OCI-LY1 (cell line): ENCODE data around the gene PDYN.

Experiments used
- H2AFZ ChIP-seq: fragments of 200-600 bp; sonication (generic), shearing (Covaris generic); 2 replicates; pipeline ENCODE4 v1.6.0; 2014; ENCODE audit warnings: antibody characterized with exemption, mild to moderate bottlenecking, low read length
- H3F3A ChIP-seq: fragments of 200-600 bp; sonication (generic), shearing (Covaris generic); 2 replicates; pipeline ENCODE4 v1.6.0; 2014; ENCODE audit warnings: mild to moderate bottlenecking, antibody characterized with exemption, low read length, moderate library complexity; ENCODE audit not compliant: insufficient read depth
- H3K27ac ChIP-seq: fragments of 200-600 bp; sonication (generic); 2 replicates; pipeline ENCODE4 v1.5.1; 2014; ENCODE audit warnings: low read length, mixed run types, mild to moderate bottlenecking, low read depth; ENCODE audit not compliant: poor library complexity, severe bottlenecking
- H3K27me3 ChIP-seq: fragments of 200-600 bp; sonication (generic); 2 replicates; pipeline ENCODE4 v1.6.0; 2014; ENCODE audit warnings: antibody characterized with exemption, mild to moderate bottlenecking, low read length, moderate library complexity; ENCODE audit not compliant: insufficient read depth
- H3K36me3 ChIP-seq: fragments of 200-600 bp; sonication (generic); 2 replicates; pipeline ENCODE4 v1.6.1; 2014; ENCODE audit warnings: mild to moderate bottlenecking, antibody characterized with exemption, low read length, moderate library complexity, mixed read lengths; ENCODE audit not compliant: insufficient read depth
- H3K4me1 ChIP-seq: fragments of 200-600 bp; sonication (generic); 2 replicates; pipeline ENCODE4 v1.5.1; 2014; ENCODE audit warnings: mild to moderate bottlenecking, low read length, moderate library complexity; ENCODE audit not compliant: insufficient read depth, severe bottlenecking
- H3K4me2 ChIP-seq: fragments of 200-600 bp; sonication (generic), shearing (Covaris generic); 2 replicates; pipeline ENCODE4 v1.6.1; 2014; ENCODE audit warnings: low read length
- H3K4me3 ChIP-seq: fragments of 200-600 bp; sonication (generic); 2 replicates; pipeline ENCODE4 v1.5.1; 2014; ENCODE audit warnings: low read length, low read depth, mild to moderate bottlenecking, mixed read lengths; ENCODE audit not compliant: poor library complexity, severe bottlenecking
- H3K79me2 ChIP-seq: fragments of 200-600 bp; shearing (Covaris generic); 2 replicates; pipeline ENCODE4 v1.6.1; 2016; ENCODE audit warnings: mixed run types, low read length, mixed read lengths; ENCODE audit not compliant: insufficient read depth
- H3K9ac ChIP-seq: fragments of 200-600 bp; sonication (generic), shearing (Covaris generic); 2 replicates; pipeline ENCODE4 v1.6.1; 2014; ENCODE audit warnings: mild to moderate bottlenecking, low read length, mixed read lengths
- H3K9me2 ChIP-seq: fragments of 200-600 bp; sonication (generic), shearing (Covaris generic); 2 replicates; pipeline ENCODE4 v1.6.1; 2014; ENCODE audit warnings: low read depth, mild to moderate bottlenecking, low read length, mixed read lengths
- H3K9me3 ChIP-seq: fragments of 200-600 bp; shearing (Covaris generic); 2 replicates; pipeline ENCODE4 v1.6.1; 2014; ENCODE audit warnings: low read length, mixed read lengths
- H4K20me1 ChIP-seq: fragments of 200-600 bp; sonication (generic), shearing (Covaris generic); 2 replicates; pipeline ENCODE4 v1.6.0; 2016; ENCODE audit warnings: mild to moderate bottlenecking, low read length; ENCODE audit not compliant: insufficient read depth
- EZH2 ChIP-seq: fragments of 200-600 bp; sonication (generic), shearing (Covaris generic); IDR thresholded peaks from 2 replicates; pipeline ENCODE4 v1.8.0; 2017; ENCODE audit warnings: borderline replicate concordance, mixed run types, mild to moderate bottlenecking, antibody characterized with exemption, low read length, moderate library complexity, mixed read lengths
- TF ChIP-seq, protein P1 (sequence below): fragments of 200-600 bp; sonication (generic), shearing (Covaris generic); IDR thresholded peaks from 2 replicates; pipeline ENCODE4 v1.5.1; 2017; ENCODE audit warnings: mild to moderate bottlenecking, antibody characterized with exemption, low read length, moderate library complexity, mixed read lengths

The PDYN gene

GRCh38 chr20:1938464-1939269 lies 55.2 kb downstream of the PDYN start:
- TF ChIP-seq EZH2 = no peak
- TF ChIP-seq, protein P1, sequence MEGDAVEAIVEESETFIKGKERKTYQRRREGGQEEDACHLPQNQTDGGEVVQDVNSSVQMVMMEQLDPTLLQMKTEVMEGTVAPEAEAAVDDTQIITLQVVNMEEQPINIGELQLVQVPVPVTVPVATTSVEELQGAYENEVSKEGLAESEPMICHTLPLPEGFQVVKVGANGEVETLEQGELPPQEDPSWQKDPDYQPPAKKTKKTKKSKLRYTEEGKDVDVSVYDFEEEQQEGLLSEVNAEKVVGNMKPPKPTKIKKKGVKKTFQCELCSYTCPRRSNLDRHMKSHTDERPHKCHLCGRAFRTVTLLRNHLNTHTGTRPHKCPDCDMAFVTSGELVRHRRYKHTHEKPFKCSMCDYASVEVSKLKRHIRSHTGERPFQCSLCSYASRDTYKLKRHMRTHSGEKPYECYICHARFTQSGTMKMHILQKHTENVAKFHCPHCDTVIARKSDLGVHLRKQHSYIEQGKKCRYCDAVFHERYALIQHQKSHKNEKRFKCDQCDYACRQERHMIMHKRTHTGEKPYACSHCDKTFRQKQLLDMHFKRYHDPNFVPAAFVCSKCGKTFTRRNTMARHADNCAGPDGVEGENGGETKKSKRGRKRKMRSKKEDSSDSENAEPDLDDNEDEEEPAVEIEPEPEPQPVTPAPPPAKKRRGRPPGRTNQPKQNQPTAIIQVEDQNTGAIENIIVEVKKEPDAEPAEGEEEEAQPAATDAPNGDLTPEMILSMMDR = no peak
- no peak overlapping the region for H3K4me2 ChIP-seq
- H4K20me1 ChIP-seq = no peaks in the 10 kb centered on the region
- no peak overlapping the region for H3K27ac ChIP-seq
- H3K36me3 ChIP-seq = no peaks in the 10 kb centered on the region
- H3K9ac ChIP-seq = no peak overlapping the region
- H3K27me3 ChIP-seq = 0 out of 2 replicates have a peak, but pooled peaks cover 4% of the 10 kb centered on the region
- H2AFZ ChIP-seq = no peak overlapping the region
- H3F3A ChIP-seq = no peaks in the 10 kb centered on the region
- no peak overlapping the region for H3K4me3 ChIP-seq
- H3K79me2 ChIP-seq = no peaks in the 10 kb centered on the region
- no peaks in the 10 kb centered on the region for H3K4me1 ChIP-seq
- H3K9me2 ChIP-seq = no peaks in the 10 kb centered on the region
- no peaks in the 10 kb centered on the region for H3K9me3 ChIP-seq

DNA sequence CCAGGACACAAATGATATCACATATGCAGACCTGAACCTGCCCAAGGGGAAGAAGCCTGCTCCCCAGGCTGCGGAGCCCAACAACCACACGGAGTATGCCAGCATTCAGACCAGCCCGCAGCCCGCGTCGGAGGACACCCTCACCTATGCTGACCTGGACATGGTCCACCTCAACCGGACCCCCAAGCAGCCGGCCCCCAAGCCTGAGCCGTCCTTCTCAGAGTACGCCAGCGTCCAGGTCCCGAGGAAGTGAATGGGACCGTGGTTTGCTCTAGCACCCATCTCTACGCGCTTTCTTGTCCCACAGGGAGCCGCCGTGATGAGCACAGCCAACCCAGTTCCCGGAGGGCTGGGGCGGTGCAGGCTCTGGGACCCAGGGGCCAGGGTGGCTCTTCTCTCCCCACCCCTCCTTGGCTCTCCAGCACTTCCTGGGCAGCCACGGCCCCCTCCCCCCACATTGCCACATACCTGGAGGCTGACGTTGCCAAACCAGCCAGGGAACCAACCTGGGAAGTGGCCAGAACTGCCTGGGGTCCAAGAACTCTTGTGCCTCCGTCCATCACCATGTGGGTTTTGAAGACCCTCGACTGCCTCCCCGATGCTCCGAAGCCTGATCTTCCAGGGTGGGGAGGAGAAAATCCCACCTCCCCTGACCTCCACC lies 56.4 kb downstream of the PDYN start:
- Histone ChIP-seq H3K4me1 (no peaks in the 10 kb centered on the region), H4K20me1 (no peaks in the 10 kb centered on the region), H3K4me2 (no peak overlapping the region), H3K27ac (no peak overlapping the region), H3K36me3 (no peaks in the 10 kb centered on the region), H3F3A (no peaks in the 10 kb centered on the region), H3K9ac (no peak overlapping the region), H3K27me3 (0 out of 2 replicates have a peak, but pooled peaks cover 4% of the 10 kb centered on the region), H2AFZ (no peak overlapping the region), H3K79me2 (no peaks in the 10 kb centered on the region), H3K9me2 (no peaks in the 10 kb centered on the region), H3K4me3 (no peak overlapping the region), H3K9me3 (no peaks in the 10 kb centered on the region)
- TF ChIP-seq, protein P1 = no peak
- TF ChIP-seq EZH2 = no peak

GRCh38 chr20:1935696-1936366 lies 58.0 kb downstream of the PDYN start:
- Histone ChIP-seq H3K4me2 (no peak overlapping the region), H3K79me2 (no peaks in the 10 kb centered on the region), H3K9ac (no peak overlapping the region), H3K9me2 (no peaks in the 10 kb centered on the region), H3K4me1 (no peaks in the 10 kb centered on the region), H3K27ac (no peak overlapping the region), H3K27me3 (0 out of 2 replicates have a peak, but pooled peaks cover 1% of the 10 kb centered on the region), H4K20me1 (no peaks in the 10 kb centered on the region), H3K4me3 (no peak overlapping the region), H3K9me3 (no peaks in the 10 kb centered on the region), H3F3A (no peaks in the 10 kb centered on the region), H2AFZ (no peak overlapping the region), H3K36me3 (no peaks in the 10 kb centered on the region)
- TF ChIP-seq, protein P1 = no peak
- TF ChIP-seq EZH2 = no peak
